Mononuclear cell (primary cell): ENCODE data around the gene ABHD12B. TPM values are rescaled to one million over a fixed set of nuclear protein-coding genes. Genes with fewer than 3 reads are reported as not detected.
"Not testable (repeated sequence)": the region's sequence is repeated elsewhere in the genome, so short reads cannot be mapped to it uniquely, and the experiment has no call there.

Experiments used
- H3K27me3 ChIP-seq: 2 replicates; pipeline ENCODE4 v1.6.0; 2011; ENCODE audit warnings: low read length, control low read depth; ENCODE audit not compliant: insufficient read depth
- H3K4me1 ChIP-seq: 2 replicates; pipeline ENCODE4 v1.5.1; 2011; ENCODE audit warnings: mild to moderate bottlenecking, low read length, control low read depth; ENCODE audit not compliant: insufficient read depth
- H3K4me3 ChIP-seq: 2 replicates; pipeline ENCODE4 v1.5.1; 2011; ENCODE audit warnings: mild to moderate bottlenecking, low read length, moderate library complexity
- H3K9me3 ChIP-seq: 2 replicates; pipeline ENCODE4 v1.5.1; 2011; ENCODE audit warnings: low read depth, mild to moderate bottlenecking, control low read depth, low read length
- total RNA-seq: library from RNA; depleted of rRNA; stranded (reverse); fragments of >200 nt; gene quantifications from one replicate; pipeline ENCODE4 v1.2.3, GENCODE V29; 2012

Gene ABHD12B
- total RNA-seq, 1 donor, result not detected

DNA sequence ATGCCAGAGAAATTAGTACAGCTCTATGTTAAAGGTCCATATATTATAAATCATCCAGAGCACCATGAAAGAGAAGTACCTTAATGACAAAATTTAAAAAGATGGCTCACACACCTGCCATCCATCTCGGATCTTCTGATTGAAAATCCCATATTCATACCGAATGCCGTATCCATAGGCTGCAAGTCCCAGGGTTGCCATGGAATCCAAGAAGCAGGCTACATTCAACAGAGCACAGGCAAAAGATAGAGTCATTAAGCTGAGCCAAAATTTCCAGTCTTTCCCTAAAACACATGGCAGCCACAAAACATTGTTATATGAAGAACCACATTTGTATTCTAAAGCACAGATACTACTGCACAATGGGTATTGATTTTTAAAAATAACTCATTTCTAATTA is 59.7 kb downstream of the ABHD12B start:
- Histone ChIP-seq H3K4me3 (no peak overlapping the region), H3K9me3 (no peaks in the 10 kb centered on the region), H3K4me1 (peaks cover 66% of the 10 kb centered on the region), H3K27me3 (no peaks in the 10 kb centered on the region)

DNA sequence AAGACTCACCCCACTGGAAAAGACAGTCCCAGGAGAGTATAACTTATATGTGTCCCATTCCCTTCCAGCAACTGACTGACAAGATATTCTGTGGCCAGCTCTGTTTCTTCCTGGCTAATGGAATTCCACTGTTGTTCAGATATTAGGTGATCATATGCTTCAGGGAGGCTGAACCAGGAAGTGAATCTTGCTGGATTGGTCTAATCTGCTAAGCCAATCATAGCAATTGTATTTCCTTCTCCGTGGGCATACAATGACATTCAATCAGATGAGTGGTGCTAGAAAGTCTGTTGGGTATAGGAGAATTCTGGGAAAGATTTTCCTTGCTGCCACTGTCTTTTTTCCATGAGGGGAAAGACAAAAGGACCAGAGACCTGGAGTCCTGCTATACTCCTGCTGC is 60.3 kb downstream of the ABHD12B start:
- Histone ChIP-seq H3K27me3 (no peaks in the 10 kb centered on the region), H3K4me3 (no peak overlapping the region), H3K4me1 (peaks cover 64% of the 10 kb centered on the region), H3K9me3 (no peaks in the 10 kb centered on the region)

DNA sequence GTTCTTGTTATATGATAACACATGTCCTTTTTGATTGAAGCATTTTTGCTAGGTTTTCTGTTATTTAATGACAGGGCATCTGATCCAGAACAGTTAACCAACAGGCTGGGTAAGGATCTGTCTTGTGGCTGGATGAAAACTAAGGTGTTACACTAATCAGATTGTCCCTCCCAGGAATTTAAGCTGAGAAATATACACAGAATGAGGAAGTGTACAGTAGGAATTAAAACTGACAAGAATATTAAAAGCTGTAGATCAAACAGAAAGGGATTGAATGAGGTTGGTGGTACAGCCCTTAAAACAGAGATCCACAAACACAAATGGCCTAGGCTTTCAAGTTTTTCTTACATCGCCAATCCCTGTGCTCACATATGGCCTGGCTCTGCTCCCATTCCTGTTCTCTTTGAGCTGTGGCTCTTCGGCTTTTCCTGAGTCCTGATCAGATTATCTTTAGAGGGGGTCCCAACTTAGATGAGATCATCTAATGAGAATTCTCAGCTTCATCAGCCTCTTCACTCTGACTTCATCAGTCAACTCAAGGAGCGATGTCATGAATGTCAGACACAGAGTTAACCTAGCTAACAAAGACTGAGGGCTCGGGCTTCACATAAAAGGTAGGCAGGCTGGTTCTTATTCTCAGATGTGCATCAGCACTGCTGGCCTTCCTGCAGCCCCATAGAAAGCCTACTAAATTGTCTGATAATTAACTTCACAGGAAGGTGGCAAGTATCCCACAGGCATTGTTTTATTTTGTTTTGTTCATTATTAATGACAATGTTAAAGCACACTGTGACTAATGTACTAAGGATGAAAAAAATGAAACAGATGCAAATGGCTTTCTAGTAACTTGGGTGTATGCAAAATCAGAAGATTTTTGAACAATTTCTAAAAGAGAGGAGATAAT is 61.0 kb downstream of the ABHD12B start:
- Histone ChIP-seq H3K4me1 (peaks cover 62% of the 10 kb centered on the region), H3K27me3 (no peaks in the 10 kb centered on the region), H3K9me3 (no peaks in the 10 kb centered on the region)

GRCh38 chr14:50935126-50936015 is 63.5 kb downstream of the ABHD12B start:
- H3K4me1 ChIP-seq, result peaks cover 57% of the 10 kb centered on the region
- H3K27me3 ChIP-seq, result no peaks in the 10 kb centered on the region
- no peak overlapping the region for H3K4me3 ChIP-seq
- H3K9me3 ChIP-seq, result no peaks in the 10 kb centered on the region

More for the DNA sequence above, 61.0 kb downstream of the ABHD12B start:
- H3K4me3 ChIP-seq, result no peak overlapping the region

GRCh38 chr14:50936016-50936340 is 64.1 kb downstream of the ABHD12B start:
- peaks cover 3% of the 10 kb centered on the region for H3K27me3 ChIP-seq
- H3K4me3 ChIP-seq, result no peak overlapping the region
- no peaks in the 10 kb centered on the region for H3K9me3 ChIP-seq
- H3K4me1 ChIP-seq, result peaks cover 58% of the 10 kb centered on the region

DNA sequence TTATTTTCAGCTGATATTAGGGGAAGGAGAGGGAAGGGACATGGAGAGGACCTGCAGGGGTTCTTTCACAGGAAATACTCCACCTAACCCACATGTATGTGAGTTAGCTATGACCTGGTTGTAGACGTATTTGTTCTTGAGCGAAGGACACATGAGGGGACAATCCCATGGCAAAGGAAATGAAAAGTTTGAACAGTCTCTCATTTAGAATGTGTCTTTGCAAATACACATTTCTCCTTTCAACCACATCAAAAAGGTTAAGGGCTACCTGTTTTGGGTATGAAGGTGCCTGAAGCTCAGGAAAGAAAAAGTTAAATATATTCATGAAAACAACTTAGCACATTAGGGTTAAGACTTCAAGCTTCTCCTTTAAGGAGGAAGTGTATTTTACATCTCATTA is 65.0 kb downstream of the ABHD12B start:
- Histone ChIP-seq H3K27me3 (peaks cover 7% of the 10 kb centered on the region), H3K4me1 (peaks cover 66% of the 10 kb centered on the region), H3K4me3 (no peak overlapping the region), H3K9me3 (no peaks in the 10 kb centered on the region)

DNA sequence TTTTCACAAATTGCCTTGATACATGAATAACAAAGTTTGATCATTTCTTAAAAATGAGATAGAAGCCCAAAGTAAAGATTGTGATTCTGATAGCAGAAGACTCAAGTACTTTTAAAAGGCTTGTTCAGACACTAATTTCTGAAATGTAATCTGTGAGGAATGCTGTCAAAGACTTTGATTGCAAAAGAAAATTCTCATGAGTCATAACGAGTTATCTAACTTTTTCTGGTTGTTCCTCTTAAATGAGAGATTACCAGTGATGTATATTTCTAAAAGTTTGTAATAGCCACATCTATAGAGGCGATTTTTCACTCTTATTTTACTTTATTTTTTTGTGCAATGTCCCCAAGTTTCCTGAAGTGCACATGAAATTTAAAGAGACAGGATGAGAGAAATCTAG is 65.5 kb downstream of the ABHD12B start:
- Histone ChIP-seq H3K27me3 (peaks cover 10% of the 10 kb centered on the region), H3K9me3 (no peaks in the 10 kb centered on the region), H3K4me3 (no peak overlapping the region), H3K4me1 (peaks cover 66% of the 10 kb centered on the region)

DNA sequence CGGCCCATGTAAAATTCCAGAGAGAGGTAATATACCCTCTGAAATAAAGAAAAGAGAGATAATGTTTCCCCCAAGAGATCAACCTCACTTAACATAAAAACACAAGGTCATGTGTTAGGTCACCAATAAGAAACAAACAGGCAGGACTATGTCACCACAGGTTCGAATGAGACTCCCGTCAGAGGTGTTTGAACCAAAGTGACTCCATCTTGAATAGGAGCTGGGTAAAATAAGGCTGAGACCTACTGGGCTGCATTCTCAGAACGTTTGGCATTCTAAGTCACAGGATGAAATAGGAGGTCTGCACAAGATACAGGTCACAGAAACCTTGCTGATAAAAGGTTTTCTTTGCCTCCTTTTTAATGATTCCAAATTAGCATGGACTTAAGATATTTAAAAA is 65.9 kb downstream of the ABHD12B start:
- peaks cover 66% of the 10 kb centered on the region for H3K4me1 ChIP-seq
- H3K9me3 ChIP-seq, result no peaks in the 10 kb centered on the region
- peaks cover 10% of the 10 kb centered on the region for H3K27me3 ChIP-seq
- H3K4me3 ChIP-seq, result no peak overlapping the region

- H3K4me3 ChIP-seq, result no peak overlapping the region
- no peaks in the 10 kb centered on the region for H3K9me3 ChIP-seq
- peaks cover 19% of the 10 kb centered on the region for H3K27me3 ChIP-seq
- H3K4me1 ChIP-seq, result peaks cover 69% of the 10 kb centered on the region
Observed at GRCh38 chr14:50941151-50941550, 69.3 kb downstream of the ABHD12B start.

DNA sequence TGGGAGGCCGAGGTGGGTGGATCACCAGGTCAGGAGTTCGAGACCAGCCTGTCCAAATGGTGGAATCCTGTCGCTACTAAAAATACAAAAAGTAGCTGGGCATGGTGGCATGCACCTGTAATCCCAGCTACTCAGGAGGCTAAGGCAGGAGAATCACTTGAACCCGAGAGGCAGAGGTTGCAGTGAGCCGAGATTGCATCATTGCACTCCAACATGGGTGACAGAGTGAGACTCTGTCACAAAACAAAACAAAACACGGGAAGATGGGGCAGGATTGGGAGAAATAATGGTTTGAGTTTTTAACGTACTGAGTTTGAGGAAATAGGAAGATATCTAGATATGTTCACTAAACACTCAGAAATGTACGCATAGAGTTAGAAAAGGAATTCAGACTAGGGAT is 69.8 kb downstream of the ABHD12B start:
- H3K27me3 ChIP-seq, result peaks cover 19% of the 10 kb centered on the region
- H3K4me1 ChIP-seq, result peaks cover 64% of the 10 kb centered on the region
- not testable (repeated sequence) for H3K4me3 ChIP-seq, H3K9me3 ChIP-seq

- Histone ChIP-seq H3K9me3 (no peaks in the 10 kb centered on the region), H3K4me1 (peaks cover 51% of the 10 kb centered on the region), H3K27me3 (peaks cover 19% of the 10 kb centered on the region), H3K4me3 (peak overlapping the region; percentile 66)
Observed at GRCh38 chr14:50943261-50943942, 71.5 kb downstream of the ABHD12B start.

DNA sequence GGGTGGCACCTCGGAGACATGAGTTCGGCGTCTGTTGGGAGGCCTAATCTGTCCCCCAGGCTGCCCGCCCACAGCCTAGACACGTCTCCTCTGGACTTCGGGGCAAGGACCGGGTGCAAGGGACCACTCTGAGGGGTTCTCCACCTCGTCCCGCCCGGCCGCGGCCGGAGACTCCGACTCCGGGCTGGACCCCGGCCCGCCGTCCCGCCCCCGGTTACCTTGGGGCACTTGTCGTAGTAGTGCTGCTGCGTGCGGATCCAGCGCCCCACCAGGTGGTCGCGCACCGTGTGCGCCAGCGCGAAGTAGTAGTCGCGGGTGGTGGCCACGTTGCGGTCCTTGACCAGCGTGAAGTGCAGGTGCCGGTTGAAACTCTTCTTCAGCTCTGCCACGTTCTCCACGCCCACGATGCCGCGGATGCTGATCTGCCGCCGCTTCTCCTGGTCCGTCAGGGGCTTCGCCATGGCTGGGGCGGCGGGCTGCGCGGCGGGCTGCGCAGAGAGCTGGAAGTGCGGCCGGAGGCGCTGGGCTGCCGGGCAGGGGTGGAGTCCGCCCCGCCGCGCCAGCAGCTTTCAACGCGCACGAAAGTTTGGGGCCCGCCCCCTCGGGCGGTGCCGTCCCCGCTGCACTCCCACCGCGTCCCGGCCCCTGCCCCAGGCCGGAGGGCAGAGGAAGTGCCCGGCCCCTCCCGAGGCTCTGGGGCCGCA is 72.2 kb downstream of the ABHD12B start, which contains the start of gene PYGL:
PYGL (minus strand) TSS at position 541 of the 704 bp plus-strand sequence; CDS start at position 461, 80 bp downstream.
- H3K9me3 ChIP-seq, result no peaks in the 10 kb centered on the region
- peaks cover 44% of the 10 kb centered on the region for H3K4me1 ChIP-seq
- peak within 1 kb of the TSS; percentile 66 for H3K4me3 ChIP-seq
- peaks cover 19% of the 10 kb centered on the region for H3K27me3 ChIP-seq

DNA sequence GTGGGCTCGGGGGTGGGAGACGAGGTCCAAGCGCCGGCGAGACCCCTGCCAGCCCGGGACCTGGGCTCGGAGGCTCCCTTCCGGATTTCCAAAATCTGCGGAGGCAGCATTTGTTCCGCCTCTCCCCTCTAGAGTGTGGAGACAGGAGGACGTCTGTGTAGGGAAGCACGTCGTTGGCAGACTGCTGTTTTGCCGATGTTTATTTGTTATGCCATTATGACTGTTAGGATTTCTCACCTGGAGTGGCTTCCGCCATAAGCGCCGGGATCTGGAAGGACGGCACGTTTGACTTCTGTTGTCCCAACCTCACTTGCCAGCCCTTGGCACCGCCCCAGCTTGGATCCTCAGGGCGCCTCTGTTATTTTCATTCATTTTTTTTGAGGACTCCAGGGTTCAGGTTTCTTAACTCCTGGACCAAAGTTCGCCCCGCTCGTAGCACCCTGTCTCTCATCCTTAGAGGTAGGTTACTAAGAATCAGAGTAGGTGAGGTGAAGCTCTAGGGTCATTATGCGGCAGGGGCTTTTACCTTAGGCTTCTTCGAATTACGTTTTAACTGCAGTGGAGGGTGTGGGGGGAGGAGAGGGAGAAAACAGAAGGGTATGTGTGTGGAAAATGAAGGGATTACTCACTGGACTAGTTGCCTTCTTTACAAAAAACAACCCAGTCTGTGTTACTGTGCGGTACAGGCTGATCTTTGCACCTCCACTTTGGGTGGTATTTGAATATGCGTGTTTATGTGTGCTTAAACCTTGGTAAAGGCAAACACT is 73.0 kb downstream of the ABHD12B start:
- Histone ChIP-seq H3K4me3 (peak overlapping the region; percentile 66), H3K4me1 (peaks cover 41% of the 10 kb centered on the region), H3K27me3 (peaks cover 19% of the 10 kb centered on the region), H3K9me3 (no peaks in the 10 kb centered on the region)
